Measurements from ENCODE around the gene MYO9B.

The MYO9B gene

DNA sequence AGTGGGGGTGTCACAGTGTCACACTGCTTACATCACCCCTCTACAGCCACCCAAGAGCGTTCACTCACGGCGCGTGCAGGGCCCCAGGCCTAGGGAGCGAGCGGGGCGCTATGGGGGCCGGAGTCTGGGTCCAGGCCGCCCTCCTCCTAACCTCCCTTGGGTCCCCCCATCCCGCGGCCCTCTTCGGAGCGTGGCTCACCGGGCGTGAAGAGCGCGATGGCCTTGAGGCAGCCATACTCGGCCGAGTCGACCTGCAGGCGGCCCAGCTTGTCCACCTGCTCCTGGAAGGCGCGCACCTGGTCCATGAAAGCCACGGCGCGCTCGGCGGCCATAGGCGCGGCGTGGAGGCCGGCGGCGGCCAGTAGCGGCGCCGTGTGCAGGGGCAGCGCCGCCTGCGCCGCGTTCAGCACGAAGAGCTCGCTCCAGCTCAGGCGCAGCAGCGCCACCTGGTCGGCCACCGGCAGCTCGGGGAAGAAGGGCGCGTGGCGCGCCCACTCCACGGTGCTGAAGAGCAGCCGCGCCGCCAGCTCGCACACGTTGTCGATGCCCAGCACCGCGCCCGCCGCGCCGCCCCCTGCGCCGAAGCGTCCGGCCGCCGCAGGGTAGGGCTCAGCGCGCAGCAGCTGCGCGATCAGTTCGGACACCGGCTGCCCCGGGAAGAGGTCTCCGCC lies 159.9 kb downstream of the MYO9B start:
- H3K4me3 ChIP-seq (replicated peaks; ENCODE audit: low read depth, low read length): peak overlapping the region; percentile 57
- DNase-seq (ENCODE audit: low read depth): peak; percentile 76
- TF ChIP-seq, protein P1, sequence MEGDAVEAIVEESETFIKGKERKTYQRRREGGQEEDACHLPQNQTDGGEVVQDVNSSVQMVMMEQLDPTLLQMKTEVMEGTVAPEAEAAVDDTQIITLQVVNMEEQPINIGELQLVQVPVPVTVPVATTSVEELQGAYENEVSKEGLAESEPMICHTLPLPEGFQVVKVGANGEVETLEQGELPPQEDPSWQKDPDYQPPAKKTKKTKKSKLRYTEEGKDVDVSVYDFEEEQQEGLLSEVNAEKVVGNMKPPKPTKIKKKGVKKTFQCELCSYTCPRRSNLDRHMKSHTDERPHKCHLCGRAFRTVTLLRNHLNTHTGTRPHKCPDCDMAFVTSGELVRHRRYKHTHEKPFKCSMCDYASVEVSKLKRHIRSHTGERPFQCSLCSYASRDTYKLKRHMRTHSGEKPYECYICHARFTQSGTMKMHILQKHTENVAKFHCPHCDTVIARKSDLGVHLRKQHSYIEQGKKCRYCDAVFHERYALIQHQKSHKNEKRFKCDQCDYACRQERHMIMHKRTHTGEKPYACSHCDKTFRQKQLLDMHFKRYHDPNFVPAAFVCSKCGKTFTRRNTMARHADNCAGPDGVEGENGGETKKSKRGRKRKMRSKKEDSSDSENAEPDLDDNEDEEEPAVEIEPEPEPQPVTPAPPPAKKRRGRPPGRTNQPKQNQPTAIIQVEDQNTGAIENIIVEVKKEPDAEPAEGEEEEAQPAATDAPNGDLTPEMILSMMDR (IDR thresholded peaks at IDR 0.05; ENCODE audit: low read length, missing control alignments): peak; percentile 26

DNA sequence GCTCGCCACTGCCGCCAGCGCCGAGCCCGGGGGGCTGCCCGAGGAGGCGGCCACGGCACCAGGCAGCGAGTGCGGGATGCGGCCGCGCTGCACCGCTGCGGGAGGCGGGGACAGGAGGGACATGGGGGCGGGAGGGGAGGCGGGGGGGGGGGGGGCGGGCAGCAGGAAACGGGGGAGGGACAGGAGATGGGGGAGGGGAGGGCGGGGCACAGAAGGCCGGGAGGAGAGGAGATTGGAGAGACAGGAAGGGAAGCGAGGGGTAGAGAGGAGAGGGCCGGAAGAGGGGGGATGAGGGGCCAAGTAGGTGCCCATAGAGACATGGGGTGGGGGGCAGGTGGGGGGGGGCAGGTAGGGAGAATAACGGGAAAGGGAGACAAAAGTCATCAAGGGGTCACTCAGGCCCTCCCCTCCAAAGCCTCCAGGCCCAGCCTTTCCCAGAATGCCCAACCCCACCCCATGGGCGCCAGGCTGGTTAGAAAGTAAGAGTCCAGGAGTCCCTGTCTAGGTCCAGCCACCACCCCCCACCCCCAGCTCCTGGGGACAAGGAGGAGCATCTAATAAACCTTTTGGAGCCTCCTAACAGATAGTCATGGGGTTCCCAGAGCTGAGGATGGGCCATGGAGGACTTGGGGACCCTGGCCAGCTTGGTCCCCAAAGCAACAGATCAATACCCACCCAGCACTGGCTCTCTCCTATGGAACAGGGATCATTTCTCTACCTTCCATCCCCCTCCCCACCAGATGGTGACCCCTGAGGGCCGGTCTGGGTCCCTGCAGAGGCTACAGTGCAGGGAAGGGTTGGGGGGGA lies 160.6 kb downstream of the MYO9B start:
- TF ChIP-seq, protein P1 (IDR thresholded peaks at IDR 0.05; ENCODE audit: low read length, missing control alignments): no peak
- peak; percentile 33 for DNase-seq (ENCODE audit: low read depth)

DNA sequence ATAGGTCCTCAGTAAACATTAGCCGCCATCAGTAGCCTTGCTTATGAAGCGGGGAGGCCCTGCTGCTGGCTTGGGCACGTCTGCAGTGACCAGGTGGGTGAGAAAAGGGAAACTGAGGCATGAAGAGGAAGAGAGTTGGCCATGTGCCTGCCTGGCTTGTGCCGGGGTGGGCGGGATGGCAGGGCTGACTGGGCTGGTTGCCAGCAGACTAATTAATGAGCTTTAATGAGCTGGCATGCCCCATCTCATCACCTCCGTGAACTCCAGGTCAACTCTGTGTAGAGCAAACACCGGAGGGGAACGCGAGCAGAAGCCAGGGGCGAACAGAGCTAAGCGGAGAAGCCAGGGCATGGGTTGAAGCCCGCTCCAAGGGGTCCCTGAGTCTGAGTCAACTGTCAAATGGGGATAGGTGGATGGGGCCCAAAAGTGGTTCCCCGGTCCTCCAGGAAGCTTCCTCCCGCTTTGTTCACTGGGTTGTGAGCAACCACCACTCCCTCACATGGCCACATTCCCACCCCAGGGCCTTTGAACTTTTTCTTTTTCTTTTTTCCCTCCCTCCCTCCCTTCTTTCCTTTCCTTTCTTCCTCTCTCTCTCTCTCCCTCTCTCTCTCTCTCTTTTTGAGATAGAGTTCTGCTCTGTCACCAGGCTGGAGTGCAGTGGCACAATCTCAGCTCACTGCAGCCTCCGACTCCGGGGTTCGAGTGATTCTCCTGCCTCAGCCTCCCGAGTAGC lies 161.4 kb downstream of the MYO9B start:
- TF ChIP-seq, protein P1 (IDR thresholded peaks at IDR 0.05; ENCODE audit: low read length, missing control alignments): no peak
- no peak for DNase-seq (ENCODE audit: low read depth)
- no peak overlapping the region for H3K4me3 ChIP-seq (replicated peaks; ENCODE audit: low read depth, low read length)

More for the DNA sequence above, 160.6 kb downstream of the MYO9B start:
- H3K4me3 ChIP-seq (replicated peaks; ENCODE audit: low read depth, low read length): peak overlapping the region; percentile 57

DNA sequence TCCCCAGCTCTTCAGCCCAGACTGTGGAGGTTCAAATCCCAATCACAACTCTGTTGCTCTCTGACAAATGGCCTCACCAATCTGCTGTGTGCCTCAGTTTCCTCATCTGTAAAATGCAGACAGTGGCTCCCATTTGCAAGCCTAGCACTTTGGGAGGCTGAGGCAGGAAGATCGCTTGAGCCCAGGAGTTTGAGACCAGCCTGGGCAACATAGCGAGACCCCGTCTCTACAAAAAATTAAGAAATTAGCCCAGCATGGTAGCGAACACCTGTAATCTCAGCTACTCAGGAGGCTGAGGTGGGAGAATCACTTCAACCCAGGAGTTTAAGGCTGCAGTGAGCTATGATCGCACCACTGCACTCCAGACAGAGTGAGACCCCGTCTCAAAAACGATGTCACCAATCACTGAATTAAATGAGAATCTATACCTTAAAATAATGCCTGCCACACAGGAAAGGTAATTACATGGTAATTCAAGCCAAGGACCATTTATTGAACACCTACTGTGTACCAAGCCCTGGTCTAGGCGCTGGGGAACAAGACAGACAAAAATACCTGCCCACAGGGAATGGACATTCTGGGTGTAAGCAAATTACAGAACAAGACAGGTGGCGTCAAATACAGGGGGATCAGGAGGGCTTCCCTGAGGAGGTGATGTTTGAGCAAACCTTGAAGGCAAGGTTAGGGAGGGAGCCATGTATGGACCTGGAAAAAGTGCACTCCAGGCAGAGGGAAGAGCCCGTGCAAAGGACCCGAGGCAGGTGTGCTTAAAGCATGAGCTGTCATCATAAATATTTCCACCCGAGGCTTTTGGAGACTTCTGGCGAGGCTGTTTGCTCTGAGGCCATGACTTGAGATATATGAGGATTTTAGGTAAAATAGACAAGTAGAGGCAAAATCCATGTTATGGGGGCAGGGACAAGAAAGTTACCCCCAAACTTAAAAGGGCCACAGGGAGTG lies 162.4 kb downstream of the MYO9B start:
- no peak overlapping the region for H3K4me3 ChIP-seq (replicated peaks; ENCODE audit: low read depth, low read length)
- TF ChIP-seq, protein P1 (IDR thresholded peaks at IDR 0.05; ENCODE audit: low read length, missing control alignments): no peak
- no peak for DNase-seq (ENCODE audit: low read depth)

DNA sequence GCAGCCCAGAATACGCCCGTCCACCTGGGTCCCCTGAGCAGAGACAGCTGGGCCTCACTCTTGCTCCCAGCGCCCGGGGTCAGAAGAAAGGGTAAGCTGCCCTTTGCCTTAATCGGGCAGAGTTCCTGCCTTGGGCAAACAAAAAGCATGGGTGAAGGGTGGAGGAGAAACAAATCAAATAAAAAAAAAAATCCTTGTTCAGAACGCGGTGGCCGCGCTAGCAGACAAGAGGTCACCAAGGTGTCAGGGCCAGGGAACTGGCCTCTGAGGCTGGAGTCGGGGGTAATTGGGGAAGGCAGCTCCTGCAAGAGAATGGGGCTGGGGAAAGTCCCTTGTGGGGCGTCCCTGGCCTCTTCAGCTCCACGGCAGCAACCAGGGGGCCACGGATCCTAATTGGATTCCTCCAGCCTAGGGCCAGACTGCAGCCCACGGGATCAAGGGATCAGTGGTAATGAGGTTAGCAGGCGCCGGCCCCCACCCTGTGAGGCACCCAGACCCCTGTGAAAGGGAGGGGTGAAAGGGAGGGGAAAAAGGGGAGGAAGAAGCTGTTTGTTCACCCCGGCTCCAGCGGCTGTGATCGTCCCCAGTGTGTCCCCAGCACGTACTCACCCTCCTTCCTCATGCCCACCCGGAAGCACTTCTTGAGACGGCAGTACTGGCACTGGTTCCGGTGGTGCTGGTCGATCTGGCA lies 164.6 kb downstream of the MYO9B start:
- no peak overlapping the region for H3K4me3 ChIP-seq (replicated peaks; ENCODE audit: low read depth, low read length)

More for the DNA sequence above, 164.6 kb downstream of the MYO9B start:
- no peak for DNase-seq (ENCODE audit: low read depth)
- TF ChIP-seq, protein P1 (IDR thresholded peaks at IDR 0.05; ENCODE audit: low read length, missing control alignments): no peak

All from fibroblast of pulmonary artery (primary cell).